Testis (tissue), 3 donors: ENCODE data around the gene MYO1E. TPM values are rescaled to one million over a fixed set of nuclear protein-coding genes. Genes with fewer than 3 reads are reported as not detected.
A peak's percentile ranks its signal among the peaks of the same experiment; 100 is the strongest.

Experiments used
- DNase-seq: peaks from one replicate; pipeline ENCODE4 v3.0.0-alpha.2; 2019
- H3K27ac ChIP-seq, 2 donors: fragments of 200-600 bp; sonication (generic); one replicate each; pipeline ENCODE4 v1.5.1; 2019
- H3K27me3 ChIP-seq: fragments of 200-600 bp; sonication (generic); one replicate; pipeline ENCODE4 v1.5.1; 2019
- H3K36me3 ChIP-seq: fragments of 200-600 bp; sonication (generic); one replicate; pipeline ENCODE4 v1.5.1; 2017; ENCODE audit warnings: low read depth; ENCODE audit errors: missing control alignments
- H3K4me1 ChIP-seq: fragments of 200-600 bp; sonication (generic); one replicate; pipeline ENCODE4 v1.5.1; 2019
- H3K4me3 ChIP-seq, 2 donors: fragments of 200-600 bp; sonication (generic); one replicate each; pipeline ENCODE4 v1.5.1; 2017 to 2019
- H3K9me3 ChIP-seq: fragments of 200-600 bp; sonication (generic); one replicate; pipeline ENCODE4 v1.5.1; 2017
- POLR2A ChIP-seq: fragments of 450-650 bp; IDR thresholded peaks from one replicate; pipeline ENCODE4 v1.6.1; 2017; ENCODE audit warnings: antibody characterized with exemption, mild to moderate bottlenecking, moderate library complexity
- WGBS, 2 donors: methylation state at CpG; one replicate each; pipeline ENCODE4 v1.1.5; 2018; 5-methylcytosine and 5-hydroxymethylcytosine counted together
- intact Hi-C: fragments of 100-400 bp; cut with DNase I; formaldehyde crosslinking; loops from one replicate; pipeline ENCODE4 v1.15.1; 2023; ENCODE audit warnings: low total_unique reads
- polyA plus RNA-seq: library from polyadenylated mRNA; stranded (reverse); fragments of 350-450 nt; fragmentation: Illumina TruSeq; extraction: RNeasy Lipid Tissue Mini Kit (QIAGEN cat#74804); gene quantifications from one replicate; pipeline ENCODE4 v1.2.3, GENCODE V29; 2014; ENCODE audit warnings: low read depth, low replicate concordance; ENCODE audit not compliant: insufficient read depth
- total RNA-seq, 2 donors: library from RNA; depleted of rRNA; stranded (reverse); fragments of >200 nt; gene quantifications; one replicate each; pipeline ENCODE4 v1.2.3, GENCODE V29; 2016
- TF ChIP-seq, protein P1 (sequence below), 3 experiments: fragments of 450-650 bp in 2 of 3; fragments of 200-600 bp in 1 of 3; sonication (generic) in 1 of 3; IDR thresholded peaks; one replicate each; pipeline ENCODE4 v1.5.1; 2016 to 2019; ENCODE audit warnings: antibody characterized with exemption in 3 of 3, mild to moderate bottlenecking in 2 of 3, moderate library complexity in 1 of 3

MYO1E gene
- total and polyA plus RNA-seq, 3 donors from 2014 or later, result 14.3 to 23.4 (median 22.5) TPM

DNA sequence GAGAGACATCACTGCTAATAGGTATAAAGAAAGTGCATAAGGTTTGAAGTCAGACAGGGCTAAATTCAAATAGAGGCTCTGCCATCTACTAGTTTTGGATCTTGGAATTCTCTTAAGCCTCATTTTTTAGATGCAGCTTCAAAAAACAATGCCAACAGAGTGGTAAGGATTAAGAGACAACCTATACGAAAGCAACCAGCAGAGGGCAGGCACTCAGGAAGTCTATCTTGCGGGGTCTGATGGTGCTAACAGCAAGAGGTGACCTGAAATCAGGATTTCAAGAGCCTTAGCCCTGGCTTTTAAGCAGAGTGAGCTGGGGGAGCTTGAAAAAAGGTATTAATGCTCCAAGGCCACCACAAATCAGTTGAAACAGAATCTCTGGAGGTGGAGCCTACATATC, 125.3 kb downstream of the MYO1E start:
- Histone ChIP-seq H3K27ac (no peak overlapping the region), H3K36me3 (no peaks in the 10 kb centered on the region), H3K27me3 (no peaks in the 10 kb centered on the region), H3K9me3 (no peaks in the 10 kb centered on the region), H3K4me1 (no peaks in the 10 kb centered on the region), H3K4me3 (no peak overlapping the region)
- intact Hi-C loops, result no loop called here
- TF ChIP-seq, protein P1, sequence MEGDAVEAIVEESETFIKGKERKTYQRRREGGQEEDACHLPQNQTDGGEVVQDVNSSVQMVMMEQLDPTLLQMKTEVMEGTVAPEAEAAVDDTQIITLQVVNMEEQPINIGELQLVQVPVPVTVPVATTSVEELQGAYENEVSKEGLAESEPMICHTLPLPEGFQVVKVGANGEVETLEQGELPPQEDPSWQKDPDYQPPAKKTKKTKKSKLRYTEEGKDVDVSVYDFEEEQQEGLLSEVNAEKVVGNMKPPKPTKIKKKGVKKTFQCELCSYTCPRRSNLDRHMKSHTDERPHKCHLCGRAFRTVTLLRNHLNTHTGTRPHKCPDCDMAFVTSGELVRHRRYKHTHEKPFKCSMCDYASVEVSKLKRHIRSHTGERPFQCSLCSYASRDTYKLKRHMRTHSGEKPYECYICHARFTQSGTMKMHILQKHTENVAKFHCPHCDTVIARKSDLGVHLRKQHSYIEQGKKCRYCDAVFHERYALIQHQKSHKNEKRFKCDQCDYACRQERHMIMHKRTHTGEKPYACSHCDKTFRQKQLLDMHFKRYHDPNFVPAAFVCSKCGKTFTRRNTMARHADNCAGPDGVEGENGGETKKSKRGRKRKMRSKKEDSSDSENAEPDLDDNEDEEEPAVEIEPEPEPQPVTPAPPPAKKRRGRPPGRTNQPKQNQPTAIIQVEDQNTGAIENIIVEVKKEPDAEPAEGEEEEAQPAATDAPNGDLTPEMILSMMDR (IDR thresholded peaks at IDR 0.05), result peak in 2 of 3 experiments; percentile 32 to 43
- TF ChIP-seq POLR2A, result no peak
- DNase-seq, result peak; percentile 66
- WGBS, 2 donors, result 21 to 36% methylated on average over 2 of the region's 2 CpGs

DNA sequence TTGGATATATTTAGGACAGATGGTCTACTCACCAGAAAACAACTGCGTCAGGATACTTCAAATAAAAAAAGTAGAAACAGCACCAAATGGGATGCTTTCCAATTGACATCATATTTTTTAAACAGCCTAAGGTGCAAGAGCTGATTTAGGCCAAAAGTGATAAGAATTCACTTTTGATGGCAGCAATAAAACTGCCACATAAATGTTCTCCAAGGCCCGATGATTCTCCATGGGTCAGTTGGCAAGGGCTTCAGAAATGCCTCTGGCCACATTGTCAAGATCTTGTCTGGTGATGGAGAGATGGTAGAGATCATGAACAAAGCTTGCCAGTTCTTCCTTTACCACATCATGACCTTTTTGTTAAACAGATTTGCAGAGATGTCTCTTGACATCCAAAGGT, 127.1 kb downstream of the MYO1E start:
- Histone ChIP-seq H3K27ac (no peak overlapping the region), H3K36me3 (no peaks in the 10 kb centered on the region), H3K4me1 (no peaks in the 10 kb centered on the region), H3K4me3 (no peak overlapping the region), H3K27me3 (no peaks in the 10 kb centered on the region), H3K9me3 (no peaks in the 10 kb centered on the region)
- no peak for DNase-seq
- TF ChIP-seq, protein P1 (IDR thresholded peaks at IDR 0.05), result no peak
- TF ChIP-seq POLR2A, result no peak
- intact Hi-C loops, result no loop called here
- 75 to 91% methylated on average over 2 of the region's 2 CpGs for WGBS, 2 donors

DNA sequence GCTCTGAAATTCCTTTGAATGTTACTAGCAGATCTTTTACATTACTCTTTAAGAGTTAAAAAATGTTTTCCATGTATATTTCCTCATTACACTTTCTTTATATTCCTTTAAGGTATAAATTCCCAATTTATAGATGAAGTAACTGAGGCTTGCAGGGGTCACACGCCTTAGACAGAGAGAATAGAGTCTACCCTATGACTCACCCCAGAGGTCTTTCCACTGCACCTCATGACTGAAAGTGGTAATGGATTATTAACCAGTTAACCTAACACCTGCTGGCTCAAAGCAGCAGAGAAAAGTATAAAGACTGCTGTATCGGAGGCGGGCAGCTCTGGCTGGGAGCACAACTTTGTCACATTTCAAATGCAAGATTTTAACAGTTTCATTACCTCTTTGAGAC, 128.3 kb downstream of the MYO1E start:
- Histone ChIP-seq H3K36me3 (no peaks in the 10 kb centered on the region), H3K4me1 (no peaks in the 10 kb centered on the region), H3K9me3 (no peaks in the 10 kb centered on the region), H3K4me3 (no peak overlapping the region), H3K27me3 (no peaks in the 10 kb centered on the region), H3K27ac (no peak overlapping the region)
- DNase-seq, result no peak
- intact Hi-C loops, result no loop called here
- WGBS, 2 donors, result 89% methylated on average over 3 of the region's 3 CpGs
- no peak for TF ChIP-seq POLR2A
- TF ChIP-seq, protein P1 (IDR thresholded peaks at IDR 0.05), result no peak

DNA sequence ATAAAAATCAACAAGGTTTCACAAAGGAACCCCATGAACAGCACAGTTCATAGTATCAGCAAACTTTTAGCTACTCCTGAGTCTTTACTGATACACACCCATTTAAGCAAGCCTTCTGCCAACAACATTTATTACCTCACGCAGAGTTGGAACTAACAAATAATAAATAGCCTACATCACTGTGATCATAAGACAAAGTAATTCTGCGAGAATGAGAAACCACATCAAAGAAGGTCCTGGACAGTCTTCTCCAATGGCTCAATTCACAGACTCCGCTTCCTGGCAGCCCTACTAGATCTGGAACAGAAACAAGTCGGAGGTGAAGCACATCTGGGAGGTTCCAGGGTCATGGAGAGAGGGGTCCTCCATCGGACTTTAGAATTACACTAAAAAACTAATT, 129.0 kb downstream of the MYO1E start:
- Histone ChIP-seq H3K4me1 (no peaks in the 10 kb centered on the region), H3K9me3 (no peaks in the 10 kb centered on the region), H3K4me3 (no peak overlapping the region), H3K36me3 (no peaks in the 10 kb centered on the region), H3K27ac (no peak overlapping the region), H3K27me3 (no peaks in the 10 kb centered on the region)
- 89 to 92% methylated on average over 5 of the region's 5 CpGs for WGBS, 2 donors
- TF ChIP-seq, protein P1 (IDR thresholded peaks at IDR 0.05), result no peak
- no peak for TF ChIP-seq POLR2A
- no peak for DNase-seq
- intact Hi-C loops, result no loop called here

DNA sequence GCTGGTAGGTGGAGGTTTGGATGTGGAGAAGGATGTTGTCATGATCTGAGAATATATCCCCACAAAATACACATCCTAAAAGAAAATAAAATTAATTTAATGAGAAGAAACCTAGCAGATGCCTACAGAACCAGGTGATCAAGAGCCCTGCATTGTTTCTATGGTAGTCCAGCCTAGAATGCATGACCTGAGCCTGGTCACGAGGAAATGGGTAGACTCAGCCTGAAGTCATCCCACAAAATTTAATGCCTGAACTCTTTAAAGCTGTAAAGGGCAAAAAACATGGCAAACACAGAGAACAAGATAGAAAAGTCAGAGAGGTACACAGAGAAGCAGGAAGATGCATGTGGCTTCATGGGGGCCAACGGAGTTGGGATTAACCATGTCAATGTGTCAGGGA, 130.0 kb downstream of the MYO1E start:
- no peak overlapping the region for H3K4me3 ChIP-seq
- no peak overlapping the region for H3K27ac ChIP-seq
- no peaks in the 10 kb centered on the region for H3K4me1 ChIP-seq
- 85 to 95% methylated on average over 2 of the region's 2 CpGs for WGBS, 2 donors
- H3K36me3 ChIP-seq, result no peaks in the 10 kb centered on the region
- no peak for DNase-seq
- no peaks in the 10 kb centered on the region for H3K27me3 ChIP-seq
- no peaks in the 10 kb centered on the region for H3K9me3 ChIP-seq
- intact Hi-C loops, result no loop called here
- no peak for TF ChIP-seq POLR2A
- TF ChIP-seq, protein P1 (IDR thresholded peaks at IDR 0.05), result no peak
